ENCODE results near the gene TPMT. TPM values are rescaled to one million over a fixed set of nuclear protein-coding genes. Genes with fewer than 3 reads are reported as not detected.

The TPMT gene
- total RNA-seq, 4 donors from 2014 or later: 15.1 to 53.5 (median 32.8) TPM

GRCh38 chr6:18171871-18172270, 17.0 kb upstream of the TPMT start:
- Histone ChIP-seq H3K27me3 (no peaks in the 10 kb centered on the region), H3K27ac (peak overlapping the region in 1 of 4 donors; percentile 33), H3K4me3 (no peak overlapping the region), H3K36me3 (peaks cover 0 to 32% (median 9%) of the 10 kb centered on the region in 4 donors), H3K4me1 (no peaks in the 10 kb centered on the region), H3K9me3 (no peaks in the 10 kb centered on the region)
- no peak for TF ChIP-seq POLR2AphosphoS5 (IDR thresholded peaks at IDR 0.05)
- no peak for TF ChIP-seq EP300 (IDR thresholded peaks at IDR 0.05; ENCODE audit: low read depth)
- TF ChIP-seq POLR2A (IDR thresholded peaks at IDR 0.05): no peak
- TF ChIP-seq CTCF (IDR thresholded peaks at IDR 0.05): no peak
- 81% methylated on average over 7 of the region's 7 CpGs for WGBS, 2 donors (ENCODE audit: low coverage in 1 of 2)
- DNase-seq: no peak
- in situ Hi-C loops (cut with MboI; ENCODE audit: low pct_ligation_motif_present in 1 of 4, low pct_unique_long_range_greater_than_20kb in 1 of 4, low sequenced_read_pairs in 3 of 4) (no loop called here), intact Hi-C loops (cut with DNase I; ENCODE audit: low total_unique reads) (no loop called here)

GRCh38 chr6:18168264-18168663, 13.4 kb upstream of the TPMT start:
- no peak for DNase-seq
- Histone ChIP-seq H3K27ac (no peak overlapping the region), H3K36me3 (peaks cover 0 to 36% (median 9%) of the 10 kb centered on the region in 4 donors), H3K9me3 (no peaks in the 10 kb centered on the region), H3K4me3 (no peak overlapping the region), H3K27me3 (no peaks in the 10 kb centered on the region), H3K4me1 (no peaks in the 10 kb centered on the region)
- in situ Hi-C loops (cut with MboI; ENCODE audit: low pct_ligation_motif_present in 1 of 4, low pct_unique_long_range_greater_than_20kb in 1 of 4, low sequenced_read_pairs in 3 of 4): no loop called here
- 82 to 97% methylated on average over 3 of the region's 3 CpGs for WGBS, 2 donors (ENCODE audit: low coverage in 1 of 2)
- intact Hi-C loops (cut with DNase I; ENCODE audit: low total_unique reads): no loop called here
- TF ChIP-seq POLR2AphosphoS5 (IDR thresholded peaks at IDR 0.05): no peak
- no peak for TF ChIP-seq EP300 (IDR thresholded peaks at IDR 0.05; ENCODE audit: low read depth)
- no peak for TF ChIP-seq CTCF (IDR thresholded peaks at IDR 0.05)
- no peak for TF ChIP-seq POLR2A (IDR thresholded peaks at IDR 0.05)

- DNase-seq: no peak
- H3K36me3 ChIP-seq: peaks cover 0 to 42% (median 12%) of the 10 kb centered on the region in 4 donors
- TF ChIP-seq POLR2AphosphoS5 (IDR thresholded peaks at IDR 0.05) (no peak), CTCF (IDR thresholded peaks at IDR 0.05) (no peak), EP300 (IDR thresholded peaks at IDR 0.05; ENCODE audit: low read depth) (no peak), POLR2A (IDR thresholded peaks at IDR 0.05) (no peak)
- H3K27ac ChIP-seq: no peak overlapping the region
- in situ Hi-C loops (cut with MboI; ENCODE audit: low pct_ligation_motif_present in 1 of 4, low pct_unique_long_range_greater_than_20kb in 1 of 4, low sequenced_read_pairs in 3 of 4) (no loop called here), intact Hi-C loops (cut with DNase I; ENCODE audit: low total_unique reads) (no loop called here)
- no peaks in the 10 kb centered on the region for H3K27me3 ChIP-seq
- WGBS, 2 donors (ENCODE audit: low coverage in 1 of 2): 96% methylated on average over 2 of the region's 2 CpGs
- no peaks in the 10 kb centered on the region for H3K9me3 ChIP-seq
- H3K4me3 ChIP-seq: no peak overlapping the region
- H3K4me1 ChIP-seq: no peaks in the 10 kb centered on the region
These were observed 11.6 kb upstream of the TPMT start for GRCh38 chr6:18166312-18167036.

DNA sequence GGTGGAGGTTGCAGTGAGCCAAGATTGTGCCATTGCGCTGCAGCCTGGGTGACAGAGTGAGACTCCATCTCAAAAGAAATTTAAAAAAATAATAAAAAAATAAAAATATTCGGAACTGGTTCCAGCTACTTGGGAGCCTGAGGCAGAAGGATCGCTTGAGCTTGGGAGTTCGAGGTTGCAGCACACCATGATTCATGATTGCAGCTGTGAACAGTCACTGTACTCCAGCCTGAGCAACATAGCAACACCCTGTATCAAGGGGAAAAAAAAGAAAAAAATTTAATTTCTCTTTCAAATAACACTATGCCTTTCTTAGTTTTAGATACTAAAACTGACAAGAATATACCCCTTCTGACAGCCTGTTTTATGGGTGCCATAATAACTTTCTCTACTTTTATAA, 10.9 kb upstream of the TPMT start:
- TF ChIP-seq POLR2A (IDR thresholded peaks at IDR 0.05) (no peak), CTCF (IDR thresholded peaks at IDR 0.05) (no peak), EP300 (IDR thresholded peaks at IDR 0.05; ENCODE audit: low read depth) (no peak), POLR2AphosphoS5 (IDR thresholded peaks at IDR 0.05) (no peak)
- in situ Hi-C loops (cut with MboI; ENCODE audit: low pct_ligation_motif_present in 1 of 4, low pct_unique_long_range_greater_than_20kb in 1 of 4, low sequenced_read_pairs in 3 of 4): no loop called here
- H3K27ac ChIP-seq: no peak overlapping the region
- intact Hi-C loops (cut with DNase I; ENCODE audit: low total_unique reads): no loop called here
- no peaks in the 10 kb centered on the region for H3K4me1 ChIP-seq
- 94 to 98% methylated on average over 4 of the region's 4 CpGs for WGBS, 2 donors (ENCODE audit: low coverage in 1 of 2)
- H3K4me3 ChIP-seq: no peak overlapping the region
- H3K36me3 ChIP-seq: peaks cover 0 to 42% (median 13%) of the 10 kb centered on the region in 4 donors
- H3K27me3 ChIP-seq: no peaks in the 10 kb centered on the region
- no peak for DNase-seq
- H3K9me3 ChIP-seq: no peaks in the 10 kb centered on the region

All from transverse colon (tissue), 4 donors.